GM12878 (cell line): Measurements from ENCODE around the gene NUP85.

Experiments used
- BCLAF1 ChIP-seq: fragments of 450-650 bp; IDR thresholded peaks from 2 replicates; pipeline ENCODE4 v1.6.1; 2017; ENCODE audit warnings: antibody characterized with exemption, mild to moderate bottlenecking, moderate library complexity
- CEBPB ChIP-seq, 2 experiments: fragments of 150-350 bp in 1 of 2; IDR thresholded peaks; 2 replicates each; pipeline ENCODE4 v1.6.1; 2012 to 2014; ENCODE audit warnings: low read depth in 2 of 2, low read length in 2 of 2, borderline replicate concordance in 1 of 2, inconsistent platforms in 1 of 2
- CTCF ChIP-seq, 3 experiments: IDR thresholded peaks in 2 of 3; conservative IDR thresholded peaks in 1 of 3; 2 replicates each; pipeline ENCODE4 v1.5.1; 2011; ENCODE audit warnings: low read depth in 3 of 3, low read length in 3 of 3, mild to moderate bottlenecking in 3 of 3, control low read depth in 2 of 3, moderate library complexity in 2 of 3, inconsistent platforms in 1 of 3, mixed read lengths in 1 of 3; ENCODE audit not compliant: control insufficient read depth in 2 of 3, insufficient read depth in 1 of 3; ENCODE audit errors: extremely low read depth in 1 of 3
- EP300 ChIP-seq, 2 experiments: fragments of 150-350 bp in 1 of 2; IDR thresholded peaks; 2 replicates each; pipeline ENCODE4 v1.6.1; 2011 to 2012; ENCODE audit warnings: low read depth in 2 of 2, low read length in 2 of 2, borderline replicate concordance in 1 of 2, improper control_type of control experiment in 1 of 2, inconsistent platforms in 1 of 2; ENCODE audit not compliant: control insufficient read depth in 1 of 2
- GABPA ChIP-seq: IDR thresholded peaks from 2 replicates; pipeline ENCODE4 v1.6.1; 2014; ENCODE audit warnings: antibody characterized with exemption, low read depth, mild to moderate bottlenecking, inconsistent platforms
- MAX ChIP-seq: IDR thresholded peaks from 2 replicates; pipeline ENCODE4 v1.6.1; 2012; ENCODE audit warnings: low read depth, low read length, improper control_type of control experiment
- MXI1 ChIP-seq: fragments of 150-350 bp; IDR thresholded peaks from 2 replicates; pipeline ENCODE4 v1.6.1; 2011; ENCODE audit warnings: low read depth, mild to moderate bottlenecking, inconsistent platforms, low read length, improper control_type of control experiment
- POLR2A ChIP-seq: IDR thresholded peaks from 2 replicates; pipeline ENCODE4 v1.6.1; 2011; ENCODE audit warnings: low read depth, mild to moderate bottlenecking, low read length
- RAD51 ChIP-seq: fragments of 450-650 bp; IDR thresholded peaks from 2 replicates; pipeline ENCODE4 v1.6.1; 2016; ENCODE audit warnings: moderate library complexity, mild to moderate bottlenecking, inconsistent platforms
- SREBF1 ChIP-seq: IDR thresholded peaks from 2 replicates; pipeline ENCODE4 v1.6.1; 2012; ENCODE audit warnings: mild to moderate bottlenecking, low read length
- TAF1 ChIP-seq: IDR thresholded peaks from 2 replicates; pipeline ENCODE4 v1.6.1; 2011; ENCODE audit warnings: mild to moderate bottlenecking, low read depth, low read length, borderline replicate concordance

- no peak for TF ChIP-seq CTCF (IDR thresholded peaks at IDR 0.05 in 2 of 3, conservative IDR thresholded peaks at IDR 0.05 in 1 of 3; ENCODE audit: control insufficient read depth in 2 of 3, extremely low read depth in 1 of 3, insufficient read depth in 1 of 3, low read depth in 3 of 3, low read length in 3 of 3)
- no peak for TF ChIP-seq TAF1
- TF ChIP-seq CEBPB (IDR thresholded peaks at IDR 0.05; ENCODE audit: borderline replicate concordance in 1 of 2, low read depth in 2 of 2, low read length in 2 of 2): no peak
- TF ChIP-seq MXI1: no peak
- no peak for TF ChIP-seq POLR2A
- TF ChIP-seq EP300 (IDR thresholded peaks at IDR 0.05; ENCODE audit: borderline replicate concordance in 1 of 2, control insufficient read depth in 1 of 2, low read depth in 2 of 2, low read length in 2 of 2): no peak
- no peak for TF ChIP-seq RAD51
- no peak for TF ChIP-seq GABPA
- TF ChIP-seq BCLAF1: no peak
- TF ChIP-seq SREBF1: no peak
- no peak for TF ChIP-seq MAX
Measured at GRCh38 chr17:75225016-75225415, 19.5 kb downstream of the NUP85 start.
